GM23248 (cell line): ENCODE data around the gene CAST. TPM values are rescaled to one million over a fixed set of nuclear protein-coding genes. Genes with fewer than 3 reads are reported as not detected.

ENCODE experiments used
- DNase-seq: peaks from one replicate; pipeline ENCODE4 v3.0.0-alpha.2; 2015
- H2AFZ ChIP-seq: fragments of 200-600 bp; sonication (generic); 2 replicates; pipeline ENCODE4 v1.6.1; 2016; ENCODE audit warnings: antibody characterized with exemption
- H3F3A ChIP-seq: fragments of 200-600 bp; sonication (generic); 2 replicates; pipeline ENCODE4 v1.6.1; 2016; ENCODE audit warnings: mild to moderate bottlenecking, antibody characterized with exemption, mixed run types; ENCODE audit not compliant: insufficient read depth
- H3K27ac ChIP-seq: fragments of 200-600 bp; sonication (generic); 2 replicates; pipeline ENCODE4 v1.5.1; 2016; ENCODE audit warnings: mild to moderate bottlenecking
- H3K27me3 ChIP-seq: fragments of 200-600 bp; sonication (generic); replicated peaks from 2 replicates; pipeline ENCODE4 v1.6.1; 2016; ENCODE audit warnings: mild to moderate bottlenecking; ENCODE audit not compliant: insufficient read depth
- H3K36me3 ChIP-seq: fragments of 200-600 bp; sonication (generic); 2 replicates; pipeline ENCODE4 v1.6.1; 2016; ENCODE audit warnings: low read depth, mild to moderate bottlenecking
- H3K4me1 ChIP-seq: fragments of 200-600 bp; sonication (generic); 2 replicates; pipeline ENCODE4 v1.6.1; 2016; ENCODE audit warnings: mild to moderate bottlenecking; ENCODE audit not compliant: insufficient read depth
- H3K4me2 ChIP-seq: fragments of 200-600 bp; sonication (generic); one replicate; pipeline ENCODE4 v1.6.1; 2016; ENCODE audit warnings: mild to moderate bottlenecking; ENCODE audit not compliant: unreplicated experiment
- H3K4me3 ChIP-seq: fragments of 200-600 bp; sonication (generic); 2 replicates; pipeline ENCODE4 v1.5.1; 2016; ENCODE audit warnings: mild to moderate bottlenecking
- H3K79me2 ChIP-seq: fragments of 200-600 bp; sonication (generic); 2 replicates; pipeline ENCODE4 v1.6.1; 2016; ENCODE audit warnings: mild to moderate bottlenecking; ENCODE audit not compliant: insufficient read depth
- H3K9ac ChIP-seq: fragments of 200-600 bp; sonication (generic); 2 replicates; pipeline ENCODE4 v1.6.1; 2016; ENCODE audit warnings: mild to moderate bottlenecking
- H3K9me2 ChIP-seq: fragments of 200-600 bp; sonication (generic); 2 replicates; pipeline ENCODE4 v1.6.1; 2016; ENCODE audit warnings: mixed run types, mild to moderate bottlenecking, moderate library complexity; ENCODE audit not compliant: insufficient read depth
- H3K9me3 ChIP-seq: fragments of 200-600 bp; sonication (generic); one replicate; pipeline ENCODE4 v1.6.1; 2017; ENCODE audit warnings: low read depth
- H4K20me1 ChIP-seq: fragments of 200-600 bp; sonication (generic); 2 replicates; pipeline ENCODE4 v1.6.0; 2016; ENCODE audit not compliant: insufficient read depth
- EZH2 ChIP-seq: fragments of 200-600 bp; sonication (generic); IDR thresholded peaks from 2 replicates; pipeline ENCODE4 v1.6.1; 2018; ENCODE audit warnings: antibody characterized with exemption, mild to moderate bottlenecking; ENCODE audit not compliant: insufficient read depth, poor library complexity, severe bottlenecking
- EZH2phosphoT487 ChIP-seq: fragments of 200-600 bp; sonication (generic); IDR thresholded peaks from 2 replicates; pipeline ENCODE4 v1.6.1; 2018; ENCODE audit warnings: antibody characterized with exemption, moderate library complexity, mild to moderate bottlenecking, low read depth; ENCODE audit not compliant: insufficient read depth
- WGBS, 2 experiments: methylation state at CpG; one replicate each; pipeline ENCODE4 v1.1.6; 2015 to 2017; ENCODE audit warnings: low lambda C conversion rate in 2 of 2, low coverage in 1 of 2; ENCODE audit errors: missing lambda C conversion rate in 2 of 2; 5-methylcytosine and 5-hydroxymethylcytosine counted together
- in situ Hi-C: fragments of 300-500 bp; cut with MboI; formaldehyde crosslinking; loops from 2 replicates; pipeline ENCODE4 v1.15.0; 2020
- polyA plus RNA-seq: library from polyadenylated mRNA; unstranded; fragments of >200 nt; fragmentation: Nextera tagmentation; extraction: Ambion mirVana; gene quantifications from 2 replicates; pipeline ENCODE4 v1.2.1, GENCODE V29; 2016
- total RNA-seq: library from RNA; depleted of rRNA; stranded (reverse); fragments of >200 nt; shearing (Covaris generic); gene quantifications from 2 replicates; pipeline ENCODE4 v1.2.3, GENCODE V29; 2014

CAST gene
- total and polyA plus RNA-seq, 2 experiments from 2014 or later = 179 to 196 TPM

- Histone ChIP-seq H3K4me3 (no peak overlapping the region), H3K36me3 (peaks cover under 1% of the 10 kb centered on the region; the same call in 1 of the 2 replicates), H3K9ac (no peak overlapping the region), H3K9me2 (no peaks in the 10 kb centered on the region), H3K79me2 (peaks cover 80% of the 10 kb centered on the region), H2AFZ (no peak overlapping the region), H3K4me1 (peaks cover 31% of the 10 kb centered on the region), H3F3A (peaks cover 27% of the 10 kb centered on the region), H3K27me3 (no peaks in the 10 kb centered on the region), H3K27ac (peak overlapping the region; percentile 89), H3K9me3 (no peaks in the 10 kb centered on the region), H3K4me2 (peak overlapping the region; percentile 43), H4K20me1 (no peaks in the 10 kb centered on the region)
- WGBS, 2 experiments = 93 to 95% methylated on average over 1 of the region's 1 CpG
- in situ Hi-C loops = no loop called here
- DNase-seq = no peak
- TF ChIP-seq EZH2 = no peak
- TF ChIP-seq EZH2phosphoT487 = no peak
Measured at GRCh38 chr5:96690861-96691260, 28.7 kb downstream of the CAST start.

DNA sequence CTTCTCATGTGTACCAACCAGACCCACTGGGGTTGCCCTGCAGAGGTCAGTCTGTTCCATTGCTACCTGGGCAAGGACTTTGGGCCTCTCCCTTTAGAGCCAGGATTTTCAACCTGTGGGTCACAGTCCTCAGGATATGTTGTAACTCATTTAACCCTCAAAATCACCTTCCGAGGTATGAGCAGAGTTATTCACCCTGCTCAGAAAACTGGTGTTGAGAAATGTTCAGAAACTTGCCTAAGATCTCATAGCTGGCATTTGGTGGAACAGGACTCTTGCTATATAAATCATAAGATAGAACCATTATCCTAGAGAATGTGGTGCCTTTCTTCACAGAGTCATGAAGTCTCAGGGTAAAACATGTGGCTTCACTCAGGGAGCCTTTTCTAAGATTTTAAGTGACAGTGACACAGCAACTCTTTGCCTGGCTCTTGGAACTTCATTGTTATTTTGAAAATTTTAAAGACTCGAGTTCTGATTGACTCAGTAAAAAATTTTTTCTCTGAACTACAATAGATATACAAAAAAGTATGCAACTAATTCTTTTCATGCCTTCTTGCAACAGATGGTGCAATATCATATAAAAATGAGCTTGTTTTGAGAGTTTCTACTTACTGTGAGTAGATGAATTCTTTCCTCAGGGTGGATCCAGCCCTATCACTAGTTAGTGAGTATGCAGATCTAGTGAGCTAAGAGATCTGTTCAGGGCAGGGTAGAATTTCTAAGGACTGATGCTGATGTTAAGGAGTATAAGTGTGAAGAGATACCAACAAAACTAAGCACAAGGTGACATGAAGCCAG is 29.5 kb downstream of the CAST start:
- in situ Hi-C loops = no loop called here
- TF ChIP-seq EZH2 = no peak
- Histone ChIP-seq H3K4me1 (peaks cover 31% of the 10 kb centered on the region), H3K4me3 (no peak overlapping the region), H3K79me2 (peaks cover 77% of the 10 kb centered on the region), H3K9me2 (no peaks in the 10 kb centered on the region), H3K27me3 (no peaks in the 10 kb centered on the region), H3F3A (peaks cover 27% of the 10 kb centered on the region), H3K4me2 (peak overlapping the region; percentile 43), H3K9ac (peak overlapping the region; percentile 56), H4K20me1 (no peaks in the 10 kb centered on the region), H3K9me3 (no peaks in the 10 kb centered on the region), H3K27ac (peak overlapping the region; percentile 89), H2AFZ (no peak overlapping the region), H3K36me3 (no peaks in the 10 kb centered on the region)
- DNase-seq = peak; percentile 75
- 42 to 49% methylated on average over 2 of the region's 2 CpGs for WGBS, 2 experiments

DNA sequence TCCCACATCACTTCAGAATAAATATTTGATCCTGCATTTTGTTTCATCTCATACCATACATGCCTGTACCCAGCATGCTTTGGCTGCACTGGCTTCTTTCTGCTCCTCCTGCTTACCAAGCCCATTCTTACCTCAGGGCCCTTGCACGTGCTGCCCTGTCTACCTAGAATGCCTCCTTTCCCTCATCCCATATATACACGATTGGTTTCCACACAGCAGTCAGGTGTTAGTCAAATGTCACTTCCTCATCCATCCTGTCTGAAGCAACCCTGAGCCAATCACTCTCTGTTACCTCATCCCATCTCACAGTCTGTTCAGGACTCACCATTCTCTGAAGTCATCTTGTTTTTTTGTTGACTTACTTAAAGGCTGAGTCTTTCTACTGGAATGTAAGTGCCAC is 30.3 kb downstream of the CAST start:
- Histone ChIP-seq H2AFZ (no peak overlapping the region), H3K4me3 (no peak overlapping the region), H3K9me3 (no peaks in the 10 kb centered on the region), H3K4me1 (peaks cover 29% of the 10 kb centered on the region), H3K4me2 (peak overlapping the region; percentile 43), H3K9ac (peak overlapping the region; percentile 56), H3K79me2 (peaks cover 70% of the 10 kb centered on the region), H3K36me3 (peaks cover 7% of the 10 kb centered on the region; the same call in 1 of the 2 replicates), H3K27ac (peak overlapping the region; percentile 89), H4K20me1 (no peaks in the 10 kb centered on the region), H3F3A (peaks cover 27% of the 10 kb centered on the region), H3K9me2 (no peaks in the 10 kb centered on the region), H3K27me3 (no peaks in the 10 kb centered on the region)
- 82 to 87% methylated on average over 2 of the region's 2 CpGs for WGBS, 2 experiments
- peak; percentile 74 for DNase-seq
- TF ChIP-seq EZH2phosphoT487 (no peak), EZH2 (no peak)
- in situ Hi-C loops = no loop called here

GRCh38 chr5:96699186-96699820 is 37.1 kb downstream of the CAST start:
- no peaks in the 10 kb centered on the region for H3K27me3 ChIP-seq
- H3K4me2 ChIP-seq = peak overlapping the region; percentile 23
- H3K9me3 ChIP-seq = no peaks in the 10 kb centered on the region
- peaks cover 44% of the 10 kb centered on the region for H3K4me1 ChIP-seq
- no peak overlapping the region for H3K9ac ChIP-seq
- H3K36me3 ChIP-seq = peaks cover 10% of the 10 kb centered on the region; the same call in 1 of the 2 replicates
- TF ChIP-seq EZH2 (no peak), EZH2phosphoT487 (no peak)
- H3K9me2 ChIP-seq = no peaks in the 10 kb centered on the region
- 36 to 42% methylated on average over 3 of the region's 3 CpGs for WGBS, 2 experiments
- no peak overlapping the region for H3K4me3 ChIP-seq
- H3K27ac ChIP-seq = peak overlapping the region; percentile 91
- in situ Hi-C loops = no loop called here
- peaks cover 34% of the 10 kb centered on the region for H3K79me2 ChIP-seq
- peaks cover 39% of the 10 kb centered on the region for H3F3A ChIP-seq
- H2AFZ ChIP-seq = no peak overlapping the region
- H4K20me1 ChIP-seq = no peaks in the 10 kb centered on the region
- DNase-seq = peak; percentile 40
